Lung (tissue), 12 donors: ENCODE measurements around the gene COL15A1. TPM values are rescaled to one million over a fixed set of nuclear protein-coding genes. Genes with fewer than 3 reads are reported as not detected.

Experiments used
- ATAC-seq: fragments of 200-7000 bp; cut with Tn5 transposase; one replicate; pipeline ENCODE4 v1.9.1; 2020; ENCODE audit warnings: moderate number of reproducible peaks; ENCODE audit not compliant: insufficient read depth, low FRiP score
- DNase-seq, 3 donors: peaks; one replicate each; pipeline ENCODE4 v3.0.0-alpha.2; 2013 to 2017
- H3K27ac ChIP-seq, 2 donors: one replicate each; pipeline ENCODE4 v1.5.1; 2013; ENCODE audit warnings: mild to moderate bottlenecking in 2 of 2, moderate library complexity in 2 of 2, control low read depth in 1 of 2, inconsistent platforms in 1 of 2, low read depth in 1 of 2, low read length in 1 of 2
- H3K27me3 ChIP-seq, 3 donors: one replicate each; pipeline ENCODE4 v1.5.1; 2013; ENCODE audit warnings: low read length in 2 of 3; ENCODE audit not compliant: control insufficient read depth in 3 of 3, insufficient read depth in 3 of 3
- H3K36me3 ChIP-seq, 4 donors: one replicate each; pipeline ENCODE4 v1.5.1; 2013; ENCODE audit warnings: low read length in 4 of 4, mild to moderate bottlenecking in 1 of 4, moderate library complexity in 1 of 4; ENCODE audit not compliant: control insufficient read depth in 4 of 4, insufficient read depth in 4 of 4
- H3K4me1 ChIP-seq, 5 donors: one replicate each; pipeline ENCODE4 v1.5.1; 2013; ENCODE audit warnings: low read length in 5 of 5, mild to moderate bottlenecking in 2 of 5, moderate library complexity in 1 of 5; ENCODE audit not compliant: control insufficient read depth in 5 of 5, insufficient read depth in 5 of 5
- H3K4me3 ChIP-seq: one replicate; pipeline ENCODE4 v1.5.1; 2013; ENCODE audit warnings: mild to moderate bottlenecking, control low read depth, moderate library complexity
- H3K9ac ChIP-seq, 2 donors: one replicate each; pipeline ENCODE4 v1.5.1; 2013; ENCODE audit warnings: low read length in 2 of 2, control low read depth in 1 of 2; ENCODE audit not compliant: insufficient read depth in 1 of 2
- H3K9me3 ChIP-seq, 4 donors: one replicate each; pipeline ENCODE4 v1.5.1; 2013; ENCODE audit warnings: low read length in 3 of 4, mild to moderate bottlenecking in 1 of 4, moderate library complexity in 1 of 4; ENCODE audit not compliant: control insufficient read depth in 4 of 4, insufficient read depth in 3 of 4
- WGBS, 2 donors: extraction: QIAGEN DNeasy Blood & Tissue Kit; methylation state at CpG; one replicate each; pipeline ENCODE4 v1.1.7; 2013; 5-methylcytosine and 5-hydroxymethylcytosine counted together
- polyA plus RNA-seq, 2 donors: library from polyadenylated mRNA; stranded (reverse); fragments of 200-250 nt; gene quantifications; one replicate each; pipeline ENCODE4 v1.2.1, GENCODE V29; 2013
- total RNA-seq, 2 donors: library from RNA; depleted of rRNA in 1 of 2; stranded (reverse); fragments of >200 nt in 1 of 2; gene quantifications; one replicate each; pipeline ENCODE4 v1.2.1, GENCODE V29; 2014 to 2021
- TF ChIP-seq, protein P1 (sequence below): IDR thresholded peaks from 2 replicates; pipeline ENCODE4 v1.5.1; 2012; ENCODE audit warnings: mild to moderate bottlenecking; ENCODE audit errors: control extremely low read depth, extremely low read depth
- donor health status: control.
- donor health status: control.
- donor health status: Bipolar disorder and iron deficiency.
- donor health status: healthy.
- donor health status: DM: yes; HTN: yes; CAD: no.

Gene COL15A1
- total and polyA plus RNA-seq, 4 donors = 2.9 to 40.5 (median 8.5) TPM

DNA sequence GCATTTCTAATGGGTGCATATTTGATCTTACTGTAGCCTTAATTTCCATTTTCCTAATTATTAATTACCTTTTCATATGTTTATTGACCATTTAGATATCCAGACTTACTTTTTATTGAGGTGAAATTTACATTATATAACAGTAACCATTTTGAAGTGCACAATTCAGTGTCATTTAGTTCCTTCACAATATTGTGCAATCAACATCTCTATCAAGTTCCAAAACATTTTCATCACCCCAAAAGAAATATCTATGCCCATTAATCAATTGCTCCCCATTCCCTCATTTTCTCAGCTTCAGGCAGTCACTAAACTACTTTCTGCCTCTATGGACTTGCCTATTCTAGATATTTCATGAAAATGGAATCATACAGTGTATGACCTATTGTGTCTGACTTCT, 5.9 kb downstream of the COL15A1 start:
- Histone ChIP-seq H3K36me3 (no peaks in the 10 kb centered on the region), H3K27ac (no peak overlapping the region), H3K9me3 (no peaks in the 10 kb centered on the region), H3K9ac (no peak overlapping the region), H3K4me3 (no peak overlapping the region), H3K4me1 (peaks cover 0 to 3% (median 0%) of the 10 kb centered on the region in 5 donors), H3K27me3 (peaks cover 0 to 25% (median 18%) of the 10 kb centered on the region in 3 donors)
- TF ChIP-seq, protein P1, sequence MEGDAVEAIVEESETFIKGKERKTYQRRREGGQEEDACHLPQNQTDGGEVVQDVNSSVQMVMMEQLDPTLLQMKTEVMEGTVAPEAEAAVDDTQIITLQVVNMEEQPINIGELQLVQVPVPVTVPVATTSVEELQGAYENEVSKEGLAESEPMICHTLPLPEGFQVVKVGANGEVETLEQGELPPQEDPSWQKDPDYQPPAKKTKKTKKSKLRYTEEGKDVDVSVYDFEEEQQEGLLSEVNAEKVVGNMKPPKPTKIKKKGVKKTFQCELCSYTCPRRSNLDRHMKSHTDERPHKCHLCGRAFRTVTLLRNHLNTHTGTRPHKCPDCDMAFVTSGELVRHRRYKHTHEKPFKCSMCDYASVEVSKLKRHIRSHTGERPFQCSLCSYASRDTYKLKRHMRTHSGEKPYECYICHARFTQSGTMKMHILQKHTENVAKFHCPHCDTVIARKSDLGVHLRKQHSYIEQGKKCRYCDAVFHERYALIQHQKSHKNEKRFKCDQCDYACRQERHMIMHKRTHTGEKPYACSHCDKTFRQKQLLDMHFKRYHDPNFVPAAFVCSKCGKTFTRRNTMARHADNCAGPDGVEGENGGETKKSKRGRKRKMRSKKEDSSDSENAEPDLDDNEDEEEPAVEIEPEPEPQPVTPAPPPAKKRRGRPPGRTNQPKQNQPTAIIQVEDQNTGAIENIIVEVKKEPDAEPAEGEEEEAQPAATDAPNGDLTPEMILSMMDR = no peak
- ATAC-seq (no peak), DNase-seq (no peak)

DNA sequence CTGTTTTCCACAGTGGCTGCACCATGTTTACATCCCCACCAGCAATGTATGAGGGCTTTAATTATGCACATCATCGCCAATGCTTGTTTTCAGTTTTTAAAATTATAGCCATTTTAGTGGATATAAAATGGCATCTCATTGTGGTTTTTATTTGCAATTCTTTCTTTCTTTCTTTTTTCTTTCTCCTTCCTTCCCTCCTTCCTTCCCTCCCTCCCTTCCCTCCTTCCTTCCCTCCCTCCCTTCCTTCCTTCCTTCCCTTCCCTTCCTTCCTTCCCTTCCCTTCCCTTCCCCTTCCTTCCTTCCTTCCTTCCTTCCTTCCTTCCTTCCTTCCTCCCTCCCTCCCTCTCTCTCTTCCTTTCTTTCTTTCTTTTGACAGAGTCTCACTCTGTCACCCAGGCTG, 6.6 kb downstream of the COL15A1 start:
- Histone ChIP-seq H3K4me3 (no peak overlapping the region), H3K4me1 (peaks cover 0 to 3% (median 0%) of the 10 kb centered on the region in 5 donors), H3K9me3 (no peaks in the 10 kb centered on the region), H3K9ac (no peak overlapping the region), H3K36me3 (no peaks in the 10 kb centered on the region), H3K27me3 (peaks cover 0 to 18% (median 11%) of the 10 kb centered on the region in 3 donors), H3K27ac (no peak overlapping the region)
- ATAC-seq = no peak
- 94 to 98% methylated on average over 1 of the region's 1 CpG for WGBS, 2 donors
- DNase-seq = no peak
- TF ChIP-seq, protein P1 = no peak

DNA sequence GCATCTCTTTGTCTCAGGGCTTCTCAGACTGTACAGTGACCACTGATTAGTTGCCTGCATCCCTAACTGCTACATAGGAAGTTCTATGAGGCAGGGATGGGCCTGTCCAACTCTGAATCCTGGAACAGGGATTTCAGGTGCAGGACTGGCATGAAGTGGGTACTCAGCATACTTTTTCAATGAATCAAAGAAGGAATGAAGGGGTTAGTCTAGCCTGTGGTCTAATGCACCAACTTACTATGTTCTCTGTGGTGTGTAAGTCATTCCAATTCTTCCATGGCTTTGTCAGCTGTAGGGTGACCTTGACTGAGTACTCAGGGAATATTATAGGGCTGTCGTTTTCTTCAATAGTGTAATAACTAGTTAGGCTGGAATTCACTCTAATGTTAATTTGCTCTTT, 8.3 kb downstream of the COL15A1 start:
- ATAC-seq (no peak), DNase-seq (no peak)
- TF ChIP-seq, protein P1 = no peak
- Histone ChIP-seq H3K27ac (no peak overlapping the region), H3K27me3 (peaks cover 0 to 4% (median 3%) of the 10 kb centered on the region in 3 donors), H3K4me3 (no peak overlapping the region), H3K9ac (no peak overlapping the region), H3K9me3 (peaks cover 0 to 5% (median 1%) of the 10 kb centered on the region in 4 donors), H3K4me1 (peaks cover 0 to 3% (median 0%) of the 10 kb centered on the region in 5 donors), H3K36me3 (no peaks in the 10 kb centered on the region)
- 85 to 96% methylated on average over 1 of the region's 1 CpG for WGBS, 2 donors
